ENCODE data around the gene BOLA3. TPM values are rescaled to one million over a fixed set of nuclear protein-coding genes. Genes with fewer than 3 reads are reported as not detected.
A peak's percentile ranks its signal among the peaks of the same experiment; 100 is the strongest.

Gene BOLA3
- total and polyA plus RNA-seq, 11 donors: 52.2 to 242 (median 65.3) TPM

GRCh38 chr2:74186038-74186437 lies 38.3 kb upstream of the BOLA3 start:
- peak; percentile 45 to 80 (median 53) for ATAC-seq
- Histone ChIP-seq H3K4me1 (peaks cover 0 to 21% (median 0%) of the 10 kb centered on the region in 12 donors), H3K4me3 (no peak overlapping the region), H3K9me3 (no peaks in the 10 kb centered on the region), H3K27me3 (no peaks in the 10 kb centered on the region), H3K27ac (peak overlapping the region in 2 of 12 donors; percentile 17 to 93), H3K36me3 (no peaks in the 10 kb centered on the region)
- peak in 4 of 5 donors; percentile 25 to 41 (median 34) for DNase-seq
- TF ChIP-seq POLR2A (IDR thresholded peaks at IDR 0.05) (no peak), CTCF (IDR thresholded peaks at IDR 0.05) (no peak)
- 79 to 81% (median 80%) methylated on average over 9 of the region's 9 CpGs for WGBS, 4 donors
- intact Hi-C loops (cut with DNase I): no loop called here

- H3K27ac ChIP-seq: peak overlapping the region in 1 of 12 donors; percentile 28
- no peaks in the 10 kb centered on the region for H3K27me3 ChIP-seq
- no peaks in the 10 kb centered on the region for H3K9me3 ChIP-seq
- ATAC-seq (no peak), DNase-seq (no peak)
- no peaks in the 10 kb centered on the region for H3K36me3 ChIP-seq
- WGBS, 4 donors: 81 to 88% (median 84%) methylated on average over 2 of the region's 2 CpGs
- TF ChIP-seq CTCF (IDR thresholded peaks at IDR 0.05): no peak
- no peak for TF ChIP-seq POLR2A (IDR thresholded peaks at IDR 0.05)
- H3K4me3 ChIP-seq: no peak overlapping the region
- peaks cover 0 to 34% (median 0%) of the 10 kb centered on the region in 12 donors for H3K4me1 ChIP-seq
- intact Hi-C loops (cut with DNase I): no loop called here
These were observed 36.2 kb upstream of the BOLA3 start for GRCh38 chr2:74183878-74184277.

GRCh38 chr2:74181739-74182138 lies 34.0 kb upstream of the BOLA3 start:
- ATAC-seq: peak in 2 of 4 donors; percentile 23 to 29
- H3K4me1 ChIP-seq: peaks cover 0 to 41% (median 10%) of the 10 kb centered on the region in 12 donors
- H3K27ac ChIP-seq: peak overlapping the region in 2 of 12 donors; percentile 7 to 98
- WGBS, 4 donors: 42 to 67% (median 56%) methylated on average over 7 of the region's 7 CpGs
- peaks cover 0 to 2% (median 0%) of the 10 kb centered on the region in 9 donors for H3K36me3 ChIP-seq
- TF ChIP-seq POLR2A (IDR thresholded peaks at IDR 0.05): no peak
- TF ChIP-seq CTCF (IDR thresholded peaks at IDR 0.05): no peak
- H3K27me3 ChIP-seq: no peaks in the 10 kb centered on the region
- no peaks in the 10 kb centered on the region for H3K9me3 ChIP-seq
- intact Hi-C loops (cut with DNase I): no loop called here
- peak in 4 of 5 donors; percentile 40 to 49 (median 41) for DNase-seq
- H3K4me3 ChIP-seq: peak overlapping the region in 1 of 12 donors; percentile 23

GRCh38 chr2:74179063-74179865 lies 31.6 kb upstream of the BOLA3 start:
- H3K9me3 ChIP-seq: no peaks in the 10 kb centered on the region
- peak overlapping the region in 10 of 12 donors; percentile 25 to 98 (median 94) for H3K27ac ChIP-seq
- WGBS, 4 donors: 50 to 57% (median 56%) methylated on average over 23 to 25 of the region's 25 CpGs

More at GRCh38 chr2:74179063-74179865, 31.6 kb upstream of the BOLA3 start:
- Histone ChIP-seq H3K27me3 (no peaks in the 10 kb centered on the region), H3K4me1 (peaks cover 0 to 60% (median 27%) of the 10 kb centered on the region in 12 donors), H3K36me3 (peaks cover 0 to 5% (median 0%) of the 10 kb centered on the region in 9 donors), H3K4me3 (peak overlapping the region; percentile 12 to 94 (median 76))
- DNase-seq: peak in 1 of 5 donors; percentile 33
- ATAC-seq: peak in 2 of 4 donors; percentile 2 to 7
- peak in 1 of 2 donors; percentile 26 for TF ChIP-seq POLR2A (IDR thresholded peaks at IDR 0.05)
- TF ChIP-seq CTCF (IDR thresholded peaks at IDR 0.05): peak in 8 of 12 donors; percentile 15 to 47 (median 32)
- intact Hi-C loops (cut with DNase I): loop anchor here in 2 of 10 donors (2.0 kb wide), 3 partner anchors 20 to 58 kb away; partner anchors contain the start of gene MTHFD2 (in 1 of the 2)
